ENCODE data around the gene C1orf21.

The C1orf21 gene

GRCh38 chr1:184456189-184456588, 69.4 kb downstream of the C1orf21 start:
- DNase-seq, result no peak

DNA sequence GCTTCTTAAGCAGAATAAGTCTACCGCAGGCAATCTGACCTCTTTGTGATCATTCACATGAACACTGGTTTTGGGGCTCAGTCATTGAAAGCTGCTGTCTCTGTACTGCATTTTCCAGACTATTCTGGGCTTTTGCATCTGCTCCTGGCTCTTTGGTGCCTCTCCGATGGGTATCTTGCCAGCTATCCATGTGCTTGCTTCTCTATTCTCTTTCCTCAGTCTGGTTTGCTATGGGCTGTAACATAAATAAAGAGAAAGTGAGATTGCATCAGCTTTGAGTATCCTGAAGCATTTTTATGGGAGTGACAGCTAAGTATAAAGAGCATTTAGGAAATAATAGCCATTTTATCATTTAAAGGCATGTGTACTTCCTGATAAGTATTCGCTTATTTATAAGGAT, 70.7 kb downstream of the C1orf21 start:
- no peak for DNase-seq

- DNase-seq, result no peak
Measured at GRCh38 chr1:184461321-184461720, 74.5 kb downstream of the C1orf21 start.

DNA sequence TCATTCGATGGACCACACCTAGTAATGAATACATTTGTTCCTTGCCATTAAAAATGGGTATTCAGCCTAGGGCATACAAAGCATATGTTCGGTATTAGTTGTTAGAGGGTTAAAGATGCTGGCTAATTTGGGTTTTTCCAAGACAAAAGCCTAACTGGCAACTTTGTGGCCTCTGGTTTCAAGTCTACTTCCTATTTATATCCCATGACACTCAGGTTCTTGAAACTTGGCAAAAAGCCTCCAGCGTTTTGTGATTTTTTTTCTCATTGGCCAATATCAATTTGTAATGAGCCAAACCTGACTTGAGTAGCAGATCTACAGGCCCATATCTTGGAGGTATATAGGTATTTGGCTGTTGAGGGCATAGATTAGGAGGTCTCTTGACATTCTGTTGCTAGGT, 75.3 kb downstream of the C1orf21 start:
- DNase-seq, result no peak

- no peak for DNase-seq
Measured at GRCh38 chr1:184462990-184463389, 76.2 kb downstream of the C1orf21 start.

DNA sequence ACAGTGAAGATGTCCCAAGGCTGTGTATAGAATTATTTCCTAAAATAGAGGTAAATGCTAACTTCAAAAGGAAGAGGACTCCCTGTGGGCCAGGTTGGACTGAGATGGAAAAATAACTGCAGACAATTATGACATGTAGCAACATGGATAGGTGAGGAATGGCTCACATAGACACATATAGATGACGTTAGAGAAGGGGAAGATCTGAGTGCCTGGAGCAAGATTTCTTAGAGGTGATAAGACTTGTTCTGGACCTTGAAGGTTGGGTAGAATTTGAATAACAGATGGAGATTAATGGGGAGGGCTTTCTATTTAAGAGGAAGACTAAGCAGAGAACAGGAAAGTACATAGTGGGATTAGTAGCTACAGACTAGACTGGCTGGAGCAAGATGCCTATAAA, 76.9 kb downstream of the C1orf21 start:
- no peak for DNase-seq

- no peak for DNase-seq
Measured at GRCh38 chr1:184464757-184465156, 77.9 kb downstream of the C1orf21 start.

DNA sequence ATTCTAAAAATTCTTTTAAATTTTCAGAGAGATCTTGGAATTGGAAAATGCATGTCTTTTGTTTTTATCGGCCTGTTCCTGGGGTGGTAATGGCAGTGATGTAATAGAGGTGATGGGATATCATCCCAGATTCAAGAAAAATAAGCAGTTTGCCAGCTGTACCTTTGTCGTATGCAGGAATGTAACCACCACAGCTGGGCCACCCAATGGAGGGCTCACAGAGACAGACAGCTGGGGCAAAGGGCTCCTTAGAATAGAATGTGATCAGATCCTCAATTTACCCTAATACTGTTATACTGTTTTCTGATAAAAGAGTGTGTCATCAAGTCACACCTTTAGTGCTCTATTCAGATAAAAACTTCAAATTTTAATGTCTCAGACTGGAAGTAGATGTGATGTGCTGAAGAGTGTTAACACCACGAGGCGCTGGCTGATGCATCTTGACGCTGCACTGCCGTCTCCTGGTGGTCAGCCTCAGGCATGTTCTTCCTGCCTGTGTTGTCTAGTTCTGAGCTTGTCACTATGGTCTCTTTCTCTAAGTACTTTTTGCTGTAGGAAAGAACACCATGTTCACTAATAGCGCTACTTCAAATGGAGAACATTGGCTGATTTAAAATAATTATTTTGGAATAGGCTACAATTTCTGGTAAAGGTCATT, 78.8 kb downstream of the C1orf21 start:
- DNase-seq, result no peak

DNA sequence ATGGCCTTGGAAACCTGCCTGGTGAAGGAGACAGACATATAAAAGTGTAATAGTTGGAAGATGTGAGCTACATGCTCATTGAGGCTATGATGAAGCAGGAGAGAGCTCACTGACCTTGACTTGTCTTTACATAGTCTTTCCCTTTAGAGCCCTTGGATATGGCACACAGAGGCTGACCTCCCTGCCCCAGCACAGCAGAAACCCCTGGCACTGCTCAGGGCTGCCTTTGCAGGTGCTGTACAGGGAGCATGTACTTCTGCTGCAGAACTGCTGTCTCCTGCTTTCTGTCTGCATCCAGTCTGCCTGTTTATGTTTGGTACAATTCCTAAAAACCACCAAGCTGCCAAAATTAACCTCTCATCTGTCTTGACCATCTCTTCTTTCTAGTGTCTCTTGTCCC, 80.5 kb downstream of the C1orf21 start:
- no peak for DNase-seq

- DNase-seq, result no peak
Measured at GRCh38 chr1:184469396-184469795, 82.6 kb downstream of the C1orf21 start.

DNA sequence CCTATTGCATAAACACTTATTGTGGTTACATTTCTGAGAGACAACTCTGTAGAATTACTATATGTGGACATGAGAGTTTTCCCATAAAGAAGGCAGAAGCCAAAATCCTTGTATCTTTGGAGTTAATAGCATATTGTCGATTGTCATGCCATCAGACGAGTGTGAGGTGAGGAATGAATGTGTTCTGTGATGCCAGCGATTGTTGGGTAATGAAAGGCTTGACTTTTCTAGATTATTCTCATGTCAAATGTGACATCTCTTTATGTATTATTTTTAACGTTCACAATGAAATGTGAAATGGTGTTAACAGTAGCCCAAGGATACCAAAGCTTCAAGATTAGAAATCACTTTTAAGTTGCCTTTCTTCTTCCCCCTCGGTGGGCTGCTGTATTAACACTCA, 84.9 kb downstream of the C1orf21 start:
- DNase-seq, result no peak

DNA sequence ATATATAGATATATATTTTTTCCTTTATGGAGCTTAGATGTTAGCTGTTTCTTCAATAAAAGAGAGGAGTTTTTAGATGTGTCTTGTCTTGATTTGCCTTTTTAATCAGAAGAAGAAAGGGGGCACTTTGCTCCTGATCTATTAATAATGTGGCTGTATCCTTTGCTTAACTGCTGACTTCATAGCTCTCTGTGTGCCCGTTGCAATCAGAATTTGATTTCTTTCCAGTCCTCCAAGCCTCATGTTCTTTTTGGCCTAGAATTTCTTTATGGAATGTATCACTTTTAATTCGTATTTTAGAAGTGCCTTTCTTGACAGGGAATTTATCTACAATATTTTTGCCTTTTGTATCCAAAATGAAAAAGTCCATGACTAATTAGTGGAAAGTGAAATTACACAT, 85.3 kb downstream of the C1orf21 start:
- no peak for DNase-seq

DNA sequence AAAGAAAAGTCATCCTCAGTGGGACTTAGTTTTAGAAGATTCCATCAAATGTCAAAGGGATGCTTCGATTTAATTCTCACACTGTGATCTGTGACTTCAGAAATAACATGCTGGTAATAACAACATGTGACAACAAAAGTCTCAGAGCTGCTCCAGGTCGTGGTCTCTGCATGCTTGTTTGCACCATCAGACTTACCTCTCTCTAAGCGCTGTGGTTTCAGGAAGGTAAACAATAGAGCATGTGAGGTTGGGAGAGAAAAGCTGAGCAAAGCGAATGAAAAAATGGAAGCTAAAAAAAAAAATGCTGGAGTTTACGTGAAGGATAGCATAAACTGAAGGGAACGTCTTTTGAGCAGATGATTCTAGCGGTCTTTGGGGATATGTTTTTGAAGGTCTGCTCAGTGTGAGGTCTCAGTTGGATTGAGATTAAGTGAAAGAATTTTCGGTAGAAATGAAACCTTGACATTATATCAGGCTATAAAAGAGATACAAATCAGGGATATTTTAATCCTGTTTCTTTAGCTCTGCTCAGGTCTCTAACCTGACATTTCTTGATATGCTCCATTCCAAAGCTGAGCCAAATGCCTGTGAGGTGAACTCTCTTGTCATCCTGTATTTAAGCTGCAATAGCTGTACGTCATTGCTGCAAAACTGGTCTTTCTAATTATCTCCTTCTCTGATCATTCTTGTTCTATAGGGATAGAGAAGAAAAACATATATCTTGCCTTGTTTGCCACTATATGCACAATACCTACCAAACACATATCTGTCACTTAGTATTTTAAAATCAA, 86.5 kb downstream of the C1orf21 start:
- DNase-seq, result no peak

DNA sequence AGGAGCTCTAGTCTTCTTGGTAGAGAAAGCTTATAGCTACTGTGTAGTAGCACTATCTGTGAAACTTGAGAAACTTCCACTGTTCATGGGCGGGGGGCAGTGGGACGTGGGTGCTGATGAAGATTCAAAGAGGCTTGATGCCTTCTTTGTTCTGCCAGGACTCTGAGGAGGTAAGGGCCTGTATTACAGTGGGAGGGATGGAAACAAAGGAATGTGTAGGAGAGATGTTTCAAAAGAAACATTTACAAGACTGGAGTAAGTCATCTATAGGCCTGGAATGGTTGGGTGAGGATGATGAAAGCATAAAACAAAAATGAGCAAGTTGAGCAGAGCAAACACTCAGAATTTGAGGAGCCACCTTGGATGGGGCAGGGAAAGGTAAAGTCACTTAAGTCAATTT, 89.4 kb downstream of the C1orf21 start:
- no peak for DNase-seq

DNA sequence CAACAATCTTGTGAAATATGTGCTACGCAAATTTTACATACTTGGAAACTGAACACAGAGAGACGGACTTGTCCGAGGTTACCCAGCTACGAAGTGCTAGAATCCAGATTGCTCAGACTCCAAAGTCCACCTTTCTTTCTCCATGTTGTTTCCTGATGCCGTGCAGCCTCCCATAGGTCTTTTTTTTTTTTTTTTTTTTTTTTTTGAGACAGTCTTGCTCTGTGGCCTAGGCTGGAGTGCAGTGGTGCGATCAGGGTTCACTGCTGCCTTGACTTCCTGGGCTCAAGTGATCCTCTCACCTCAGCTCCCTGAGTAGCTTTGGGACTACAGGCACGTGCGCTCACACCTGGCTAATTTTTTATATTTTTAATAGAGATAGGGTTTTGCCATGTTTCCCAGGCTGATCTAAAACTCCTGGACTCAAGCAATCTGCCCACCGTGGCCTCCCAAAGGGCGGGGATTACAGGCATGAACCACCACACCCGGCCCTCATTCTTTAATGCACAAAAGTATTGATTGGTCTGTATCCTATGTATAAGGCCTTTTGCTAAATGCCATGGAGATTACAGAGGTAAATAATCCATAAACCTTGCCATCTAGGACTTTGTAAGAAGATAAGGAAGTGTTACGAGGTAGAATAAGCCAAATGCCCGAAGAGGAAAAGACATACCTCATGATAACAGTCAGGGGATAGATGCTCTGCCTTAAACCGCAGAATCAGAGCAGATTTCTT, 92.8 kb downstream of the C1orf21 start:
- DNase-seq, result no peak

GRCh38 chr1:184480736-184481135, 93.9 kb downstream of the C1orf21 start:
- DNase-seq, result no peak

DNA sequence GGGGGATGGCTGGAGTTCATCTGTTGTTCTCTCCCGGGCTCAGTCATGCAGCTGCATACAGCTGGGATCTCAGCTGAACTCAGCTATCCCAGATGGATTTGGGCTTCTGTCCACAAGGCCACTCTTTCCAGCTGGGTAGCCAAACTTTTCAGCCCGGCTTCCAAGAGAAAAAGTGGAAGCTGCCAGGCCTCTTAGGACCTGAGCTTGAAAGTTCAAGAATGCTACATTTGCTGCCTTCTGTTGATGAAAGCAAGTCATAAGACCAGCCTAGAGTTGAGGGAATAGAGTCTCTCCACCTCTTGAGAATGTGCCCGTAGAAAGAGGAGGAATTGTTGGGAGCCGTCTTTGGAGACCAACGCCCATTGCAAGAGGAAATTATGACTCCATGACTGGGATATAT, 95.3 kb downstream of the C1orf21 start:
- no peak for DNase-seq

GRCh38 chr1:184483101-184483683, 96.4 kb downstream of the C1orf21 start:
- DNase-seq, result no peak

GRCh38 chr1:184485751-184486723, 99.2 kb downstream of the C1orf21 start:
- no peak for DNase-seq

GRCh38 chr1:184486761-184487445, 100.1 kb downstream of the C1orf21 start:
- no peak for DNase-seq

DNA sequence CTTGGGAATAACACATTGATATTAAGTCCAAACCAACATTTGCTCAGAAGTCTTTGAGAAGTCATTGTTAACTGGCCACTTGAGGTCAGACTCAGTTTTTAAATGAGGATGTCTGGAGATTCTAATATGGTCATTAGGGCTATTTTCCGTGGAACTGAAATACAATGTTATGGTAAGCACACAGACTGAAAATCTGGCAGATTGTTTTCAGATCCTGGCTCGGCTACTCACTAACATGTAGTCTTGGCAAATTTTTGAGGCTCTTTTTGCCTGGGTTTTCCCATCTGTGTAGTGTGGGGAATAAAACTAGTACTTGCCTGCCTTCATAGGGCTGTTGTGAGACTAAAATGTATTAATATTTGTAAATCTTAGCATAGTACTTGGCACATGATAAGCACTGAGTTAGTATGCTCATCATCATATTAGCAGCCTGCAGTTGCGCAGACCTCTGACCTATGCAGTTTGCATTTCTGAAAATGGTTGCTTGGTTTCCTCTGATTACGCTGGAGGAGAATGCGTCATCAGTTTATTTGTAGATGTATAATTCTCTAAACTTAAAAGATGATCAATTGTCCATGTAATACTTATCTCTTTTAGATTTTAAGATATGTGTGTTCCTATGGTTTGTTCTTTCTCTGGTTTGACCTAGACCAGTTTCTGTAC, 100.8 kb downstream of the C1orf21 start:
- no peak for DNase-seq
